Measurements from ENCODE around the gene GPR137C. TPM values are rescaled to one million over a fixed set of nuclear protein-coding genes. Genes with fewer than 3 reads are reported as not detected.

Gene GPR137C
- total and polyA plus RNA-seq, 10 of the 15 experiments (the other 5 are each of a cell fraction or from before 2014, with no cell fraction given): 0.03 to 0.72 (median 0.22) TPM

DNA sequence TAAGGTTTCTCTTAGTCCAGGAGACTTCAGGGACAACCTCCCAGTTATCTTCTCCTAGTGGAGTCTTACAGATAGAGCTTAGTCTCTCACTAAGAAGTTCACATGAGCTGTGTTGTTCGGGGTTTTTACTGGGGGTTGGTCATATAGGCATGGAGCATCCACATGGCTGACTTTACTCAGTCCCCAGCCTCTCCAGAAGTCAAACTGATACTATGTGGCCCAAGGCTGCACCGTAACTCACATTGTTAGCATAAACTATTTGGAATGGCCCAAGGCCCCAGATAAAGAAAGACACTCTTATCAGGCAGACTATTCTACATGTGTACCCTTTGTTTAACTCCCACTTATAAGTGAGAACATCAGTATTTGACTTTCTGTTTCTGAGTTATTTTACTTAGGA lies 23.2 kb downstream of the GPR137C start (continued):
- TF ChIP-seq, protein P1, sequence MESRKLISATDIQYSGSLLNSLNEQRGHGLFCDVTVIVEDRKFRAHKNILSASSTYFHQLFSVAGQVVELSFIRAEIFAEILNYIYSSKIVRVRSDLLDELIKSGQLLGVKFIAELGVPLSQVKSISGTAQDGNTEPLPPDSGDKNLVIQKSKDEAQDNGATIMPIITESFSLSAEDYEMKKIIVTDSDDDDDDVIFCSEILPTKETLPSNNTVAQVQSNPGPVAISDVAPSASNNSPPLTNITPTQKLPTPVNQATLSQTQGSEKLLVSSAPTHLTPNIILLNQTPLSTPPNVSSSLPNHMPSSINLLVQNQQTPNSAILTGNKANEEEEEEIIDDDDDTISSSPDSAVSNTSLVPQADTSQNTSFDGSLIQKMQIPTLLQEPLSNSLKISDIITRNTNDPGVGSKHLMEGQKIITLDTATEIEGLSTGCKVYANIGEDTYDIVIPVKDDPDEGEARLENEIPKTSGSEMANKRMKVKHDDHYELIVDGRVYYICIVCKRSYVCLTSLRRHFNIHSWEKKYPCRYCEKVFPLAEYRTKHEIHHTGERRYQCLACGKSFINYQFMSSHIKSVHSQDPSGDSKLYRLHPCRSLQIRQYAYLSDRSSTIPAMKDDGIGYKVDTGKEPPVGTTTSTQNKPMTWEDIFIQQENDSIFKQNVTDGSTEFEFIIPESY (IDR thresholded peaks at IDR 0.05): no peak
- TF ChIP-seq NBN (IDR thresholded peaks at IDR 0.05): no peak

DNA sequence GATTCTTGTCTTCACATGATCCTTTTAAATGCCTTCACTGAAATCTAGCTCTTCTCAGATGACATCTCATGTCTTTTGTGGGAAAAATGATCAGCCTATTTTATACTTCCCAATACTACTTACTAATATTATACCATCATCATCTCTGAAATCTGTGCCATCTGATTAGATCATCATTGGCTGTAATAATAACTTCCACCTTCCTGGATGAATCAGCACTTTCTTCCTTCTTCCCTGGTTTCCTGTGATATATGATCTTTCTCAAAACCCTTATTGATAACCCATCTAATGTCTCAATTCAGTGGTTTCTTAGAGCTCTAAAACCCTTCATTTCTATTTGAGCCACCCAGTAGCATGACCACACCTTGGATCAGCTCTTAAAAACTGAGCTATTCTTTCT lies 30.9 kb downstream of the GPR137C start:
- Histone ChIP-seq H2AFZ (ENCODE audit: control insufficient read depth, low read depth, low read length) (no peak overlapping the region), H3K27ac (ENCODE audit: control insufficient read depth, insufficient read depth) (no peak overlapping the region), H3K9ac (ENCODE audit: control insufficient read depth, insufficient read depth, low read length) (no peak overlapping the region), H3K79me2 (ENCODE audit: control insufficient read depth, insufficient read depth, low read length) (no peaks in the 10 kb centered on the region), H3K4me1 (ENCODE audit: control insufficient read depth, insufficient read depth, low read length) (no peaks in the 10 kb centered on the region), H3K27me3 (replicated peaks in 1 of 2; ENCODE audit: control insufficient read depth in 2 of 2, insufficient read depth in 2 of 2, low read length in 1 of 2) (no peaks in the 10 kb centered on the region; a peak in 1 of 4 replicates), H3K4me2 (ENCODE audit: control insufficient read depth, insufficient read depth) (no peak overlapping the region), H3K9me3 (replicated peaks; ENCODE audit: control insufficient read depth, insufficient read depth, low read length) (no peaks in the 10 kb centered on the region), H3K36me3 (ENCODE audit: control insufficient read depth in 2 of 2, insufficient read depth in 2 of 2, low read length in 1 of 2) (no peaks in the 10 kb centered on the region), H4K20me1 (ENCODE audit: control insufficient read depth, insufficient read depth) (no peaks in the 10 kb centered on the region), H3K4me3 (no peak overlapping the region)
- CTCF ChIA-PET: interaction anchor here (1.4 kb wide), 1 partner anchor 31 kb away, joined by 3 read pairs; no protein-coding TSS in a partner anchor
- no peak for ATAC-seq
- RAD21 ChIA-PET (ENCODE audit: unreplicated experiment): no interaction called here
- no peak for DNase-seq (ENCODE audit: low read depth, low spot score)
- in situ Hi-C loops (cut with MboI): no loop called here
- intact Hi-C loops (cut with micrococcal nuclease; ENCODE audit: unreplicated experiment): no loop called here
- POLR2A ChIA-PET: no interaction called here
- SMC1A ChIA-PET (ENCODE audit: uncharacterized antibody, unreplicated experiment): no interaction called here
- TF ChIP-seq GABPA (IDR thresholded peaks at IDR 0.05; ENCODE audit: low read depth) (no peak), ZNF622 (IDR thresholded peaks at IDR 0.05) (no peak), SMAD5 (IDR thresholded peaks at IDR 0.05; ENCODE audit: low read depth) (no peak), MXI1 (IDR thresholded peaks at IDR 0.05; ENCODE audit: low read depth, low read length) (no peak), TCF12 (IDR thresholded peaks at IDR 0.05; ENCODE audit: low read depth, low read length) (no peak), BCL11A (IDR thresholded peaks at IDR 0.05; ENCODE audit: low read depth, low read length) (no peak)
- TF ChIP-seq, protein P2, sequence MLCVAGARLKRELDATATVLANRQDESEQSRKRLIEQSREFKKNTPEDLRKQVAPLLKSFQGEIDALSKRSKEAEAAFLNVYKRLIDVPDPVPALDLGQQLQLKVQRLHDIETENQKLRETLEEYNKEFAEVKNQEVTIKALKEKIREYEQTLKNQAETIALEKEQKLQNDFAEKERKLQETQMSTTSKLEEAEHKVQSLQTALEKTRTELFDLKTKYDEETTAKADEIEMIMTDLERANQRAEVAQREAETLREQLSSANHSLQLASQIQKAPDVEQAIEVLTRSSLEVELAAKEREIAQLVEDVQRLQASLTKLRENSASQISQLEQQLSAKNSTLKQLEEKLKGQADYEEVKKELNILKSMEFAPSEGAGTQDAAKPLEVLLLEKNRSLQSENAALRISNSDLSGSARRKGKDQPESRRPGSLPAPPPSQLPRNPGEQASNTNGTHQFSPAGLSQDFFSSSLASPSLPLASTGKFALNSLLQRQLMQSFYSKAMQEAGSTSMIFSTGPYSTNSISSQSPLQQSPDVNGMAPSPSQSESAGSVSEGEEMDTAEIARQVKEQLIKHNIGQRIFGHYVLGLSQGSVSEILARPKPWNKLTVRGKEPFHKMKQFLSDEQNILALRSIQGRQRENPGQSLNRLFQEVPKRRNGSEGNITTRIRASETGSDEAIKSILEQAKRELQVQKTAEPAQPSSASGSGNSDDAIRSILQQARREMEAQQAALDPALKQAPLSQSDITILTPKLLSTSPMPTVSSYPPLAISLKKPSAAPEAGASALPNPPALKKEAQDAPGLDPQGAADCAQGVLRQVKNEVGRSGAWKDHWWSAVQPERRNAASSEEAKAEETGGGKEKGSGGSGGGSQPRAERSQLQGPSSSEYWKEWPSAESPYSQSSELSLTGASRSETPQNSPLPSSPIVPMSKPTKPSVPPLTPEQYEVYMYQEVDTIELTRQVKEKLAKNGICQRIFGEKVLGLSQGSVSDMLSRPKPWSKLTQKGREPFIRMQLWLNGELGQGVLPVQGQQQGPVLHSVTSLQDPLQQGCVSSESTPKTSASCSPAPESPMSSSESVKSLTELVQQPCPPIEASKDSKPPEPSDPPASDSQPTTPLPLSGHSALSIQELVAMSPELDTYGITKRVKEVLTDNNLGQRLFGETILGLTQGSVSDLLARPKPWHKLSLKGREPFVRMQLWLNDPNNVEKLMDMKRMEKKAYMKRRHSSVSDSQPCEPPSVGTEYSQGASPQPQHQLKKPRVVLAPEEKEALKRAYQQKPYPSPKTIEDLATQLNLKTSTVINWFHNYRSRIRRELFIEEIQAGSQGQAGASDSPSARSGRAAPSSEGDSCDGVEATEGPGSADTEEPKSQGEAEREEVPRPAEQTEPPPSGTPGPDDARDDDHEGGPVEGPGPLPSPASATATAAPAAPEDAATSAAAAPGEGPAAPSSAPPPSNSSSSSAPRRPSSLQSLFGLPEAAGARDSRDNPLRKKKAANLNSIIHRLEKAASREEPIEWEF (IDR thresholded peaks at IDR 0.05; ENCODE audit: insufficient replicate concordance, low read depth, low read length): no peak
- no TSS peak for BruUV-seq (replicated peaks)
- no peak for FAIRE-seq

All from GM12878 (cell line).